ENCODE data around the gene TENM3.

GRCh38 chr4:182575225-182575624, 332.0 kb downstream of the TENM3 start:
- TF ChIP-seq TSHZ2 (CRISPR knock-in tag; IDR thresholded peaks at IDR 0.05) (no peak), ARNTL (CRISPR knock-in tag; IDR thresholded peaks at IDR 0.05; ENCODE audit: borderline replicate concordance, low read depth) (no peak), CSRNP3 (CRISPR knock-in tag; IDR thresholded peaks at IDR 0.05) (no peak), TOX (CRISPR knock-in tag; IDR thresholded peaks at IDR 0.05; ENCODE audit: borderline replicate concordance) (no peak), ZFP3 (CRISPR knock-in tag; IDR thresholded peaks at IDR 0.05) (no peak), PATZ1 (CRISPR knock-in tag; IDR thresholded peaks at IDR 0.05; ENCODE audit: borderline replicate concordance) (no peak), CREB5 (CRISPR knock-in tag; IDR thresholded peaks at IDR 0.05; ENCODE audit: low read depth) (no peak), ZFP30 (CRISPR knock-in tag; IDR thresholded peaks at IDR 0.05) (no peak), OSR1 (CRISPR knock-in tag; IDR thresholded peaks at IDR 0.05) (no peak), ZC3H10 (CRISPR knock-in tag; IDR thresholded peaks at IDR 0.05) (no peak)
